Erythroblast (primary cell): ENCODE results near the gene MOB3A.

ENCODE experiments used
- GATA1 ChIP-seq: IDR thresholded peaks from 2 replicates; pipeline ENCODE4 v1.6.1; 2011; ENCODE audit warnings: low read depth, mild to moderate bottlenecking, control low read depth, low read length, moderate library complexity
- POLR2A ChIP-seq: IDR thresholded peaks from 2 replicates; pipeline ENCODE4 v1.6.1; 2011; ENCODE audit warnings: mild to moderate bottlenecking, low read length

- TF ChIP-seq POLR2A, result no peak
- TF ChIP-seq GATA1, result no peak
Measured at GRCh38 chr19:2101417-2102335, 5.5 kb upstream of the MOB3A start.
